ENCODE measurements around the gene DNAJC2.
A peak's percentile ranks its signal among the peaks of the same experiment; 100 is the strongest.
"Not testable (repeated sequence)": the region's sequence is repeated elsewhere in the genome, so short reads cannot be mapped to it uniquely, and the experiment has no call there.

Gene DNAJC2

GRCh38 chr7:103279963-103280802, 64.4 kb downstream of the DNAJC2 start:
- Histone ChIP-seq H3K4me2 (ENCODE audit: low read depth, low read length, poor library complexity, severe bottlenecking) (peak overlapping the region; percentile 74), H3K9ac (ENCODE audit: low read length) (peak overlapping the region; percentile 73), H3K27ac (ENCODE audit: low read depth, low read length) (peak overlapping the region; percentile 47), H3K4me3 (ENCODE audit: insufficient read depth, low read length, poor library complexity, severe bottlenecking) (peak overlapping the region; percentile 75), H2AFZ (ENCODE audit: low read depth, low read length, severe bottlenecking) (peak overlapping the region; percentile 98)
- H3F3A ChIP-seq (ENCODE audit: insufficient read depth); H3K27me3 ChIP-seq (ENCODE audit: low read length); H3K9me2 ChIP-seq (replicated peaks; ENCODE audit: insufficient read depth, low read length); H3K36me3 ChIP-seq (ENCODE audit: low read length); H4K20me1 ChIP-seq (ENCODE audit: low read depth, low read length); H3K9me3 ChIP-seq (ENCODE audit: insufficient read depth, low read length); H3K79me2 ChIP-seq (ENCODE audit: insufficient read depth, low read length): not testable (repeated sequence)

GRCh38 chr7:103279636-103279962, 65.0 kb downstream of the DNAJC2 start:
- peak overlapping the region; percentile 75 for H3K4me3 ChIP-seq (ENCODE audit: insufficient read depth, low read length, poor library complexity, severe bottlenecking)
- H3K4me2 ChIP-seq (ENCODE audit: low read depth, low read length, poor library complexity, severe bottlenecking), result peak overlapping the region; percentile 74
- H3K79me2 ChIP-seq (ENCODE audit: insufficient read depth, low read length); H3K9me3 ChIP-seq (ENCODE audit: insufficient read depth, low read length); H3K27me3 ChIP-seq (ENCODE audit: low read length); H4K20me1 ChIP-seq (ENCODE audit: low read depth, low read length); H3K9me2 ChIP-seq (replicated peaks; ENCODE audit: insufficient read depth, low read length); H3F3A ChIP-seq (ENCODE audit: insufficient read depth); H3K36me3 ChIP-seq (ENCODE audit: low read length): not testable (repeated sequence)
- peak overlapping the region; percentile 73 for H3K9ac ChIP-seq (ENCODE audit: low read length)
- peak overlapping the region; percentile 47 for H3K27ac ChIP-seq (ENCODE audit: low read depth, low read length)
- H2AFZ ChIP-seq (ENCODE audit: low read depth, low read length, severe bottlenecking), result peak overlapping the region; percentile 98

DNA sequence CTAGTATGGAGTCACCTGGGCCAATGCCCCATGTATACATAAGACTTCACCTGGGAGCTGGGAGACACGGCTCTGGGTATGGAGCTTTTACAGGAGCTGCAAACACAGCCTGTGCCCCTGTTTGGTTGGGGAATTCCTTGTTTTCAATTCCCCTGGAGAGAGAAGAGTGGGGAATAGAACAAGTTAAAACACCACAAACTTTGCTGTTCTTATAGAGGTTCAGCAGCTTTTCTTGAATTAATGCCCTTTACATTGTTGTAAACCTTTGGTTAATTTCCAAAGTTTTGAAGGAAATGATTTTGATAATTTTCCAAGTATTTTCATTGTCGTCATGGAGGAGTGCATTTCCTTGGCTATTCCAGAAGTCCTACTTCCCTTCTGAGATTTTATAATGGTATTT, 66.4 kb downstream of the DNAJC2 start:
- not testable (repeated sequence) for H3K27me3 ChIP-seq (ENCODE audit: low read length); H3K9ac ChIP-seq (ENCODE audit: low read length); H2AFZ ChIP-seq (ENCODE audit: low read depth, low read length, severe bottlenecking); H3K9me2 ChIP-seq (replicated peaks; ENCODE audit: insufficient read depth, low read length); H3K36me3 ChIP-seq (ENCODE audit: low read length); H3K9me3 ChIP-seq (ENCODE audit: insufficient read depth, low read length); H3K79me2 ChIP-seq (ENCODE audit: insufficient read depth, low read length); H3K27ac ChIP-seq (ENCODE audit: low read depth, low read length); H4K20me1 ChIP-seq (ENCODE audit: low read depth, low read length); H3F3A ChIP-seq (ENCODE audit: insufficient read depth)
- Histone ChIP-seq H3K4me3 (ENCODE audit: insufficient read depth, low read length, poor library complexity, severe bottlenecking) (peak overlapping the region; percentile 18), H3K4me2 (ENCODE audit: low read depth, low read length, poor library complexity, severe bottlenecking) (peak overlapping the region; percentile 37)

DNA sequence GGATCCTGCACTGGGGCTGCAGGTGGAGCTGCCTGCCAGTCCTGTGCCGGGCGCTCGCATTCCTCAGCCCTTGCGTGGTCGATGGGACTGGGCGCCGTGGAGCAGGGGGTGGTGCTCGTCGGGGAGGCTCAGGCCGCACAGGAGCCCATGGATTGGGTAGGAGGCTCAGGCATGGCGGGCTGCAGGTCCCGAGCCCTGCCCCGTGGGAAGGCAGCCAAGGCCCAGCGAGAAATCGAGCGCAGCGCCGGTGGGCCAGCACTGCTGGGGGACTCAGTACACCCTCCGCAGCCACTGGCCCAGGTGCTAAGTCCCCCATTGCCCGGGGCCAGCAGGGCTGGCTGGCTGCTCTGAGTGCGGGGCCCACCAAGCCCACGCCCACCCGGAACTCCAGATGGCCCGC, 69.7 kb downstream of the DNAJC2 start:
- not testable (repeated sequence) for H3K36me3 ChIP-seq (ENCODE audit: low read length); H3K9me2 ChIP-seq (replicated peaks; ENCODE audit: insufficient read depth, low read length); H2AFZ ChIP-seq (ENCODE audit: low read depth, low read length, severe bottlenecking); H3K9ac ChIP-seq (ENCODE audit: low read length); H3F3A ChIP-seq (ENCODE audit: insufficient read depth); H3K4me2 ChIP-seq (ENCODE audit: low read depth, low read length, poor library complexity, severe bottlenecking); H3K4me3 ChIP-seq (ENCODE audit: insufficient read depth, low read length, poor library complexity, severe bottlenecking); H4K20me1 ChIP-seq (ENCODE audit: low read depth, low read length); H3K27me3 ChIP-seq (ENCODE audit: low read length); H3K79me2 ChIP-seq (ENCODE audit: insufficient read depth, low read length); H3K27ac ChIP-seq (ENCODE audit: low read depth, low read length); H3K9me3 ChIP-seq (ENCODE audit: insufficient read depth, low read length)

DNA sequence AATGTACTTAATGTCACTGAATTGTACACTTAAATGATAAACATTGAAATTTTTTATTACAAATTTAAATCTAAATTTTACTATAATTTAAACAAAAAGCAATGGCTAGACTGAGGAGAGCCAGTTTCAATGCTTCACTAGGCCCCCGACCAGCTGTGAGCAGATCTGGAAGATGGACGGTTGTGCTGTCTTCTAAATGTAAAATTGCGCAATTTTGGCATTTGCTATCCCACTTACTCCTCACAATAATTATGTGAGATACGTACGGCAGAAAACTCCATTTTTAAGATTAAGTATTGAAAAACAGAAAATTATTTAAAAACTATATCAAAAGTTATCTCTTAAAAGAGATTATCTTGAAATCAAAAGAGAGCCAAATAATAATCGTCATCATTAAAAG, 71.2 kb downstream of the DNAJC2 start:
- H3K9me3 ChIP-seq (ENCODE audit: insufficient read depth, low read length); H3K9ac ChIP-seq (ENCODE audit: low read length); H3K9me2 ChIP-seq (replicated peaks; ENCODE audit: insufficient read depth, low read length); H3K27me3 ChIP-seq (ENCODE audit: low read length); H3F3A ChIP-seq (ENCODE audit: insufficient read depth); H3K27ac ChIP-seq (ENCODE audit: low read depth, low read length); H3K79me2 ChIP-seq (ENCODE audit: insufficient read depth, low read length); H4K20me1 ChIP-seq (ENCODE audit: low read depth, low read length); H2AFZ ChIP-seq (ENCODE audit: low read depth, low read length, severe bottlenecking); H3K4me2 ChIP-seq (ENCODE audit: low read depth, low read length, poor library complexity, severe bottlenecking); H3K4me3 ChIP-seq (ENCODE audit: insufficient read depth, low read length, poor library complexity, severe bottlenecking); H3K36me3 ChIP-seq (ENCODE audit: low read length): not testable (repeated sequence)

DNA sequence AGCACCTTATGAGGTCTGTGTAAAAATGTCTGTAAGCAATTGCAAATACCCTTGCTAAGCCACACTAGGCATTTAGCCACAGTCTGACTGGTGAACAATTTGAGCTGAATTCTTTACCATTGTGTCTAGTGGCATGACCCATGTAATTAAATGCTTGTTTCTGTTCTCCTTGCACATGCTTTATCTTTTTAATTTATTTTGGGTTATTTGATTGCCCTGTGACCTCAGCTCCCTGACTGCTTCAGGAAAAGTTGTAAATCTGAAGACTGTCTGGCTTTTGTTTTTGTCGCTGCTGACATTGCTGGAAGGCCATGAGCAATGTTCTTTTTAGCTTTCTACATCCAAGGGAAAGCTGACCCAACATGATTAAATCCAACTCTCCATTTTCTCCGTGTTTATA, 78.3 kb downstream of the DNAJC2 start:
- not testable (repeated sequence) for H3K9ac ChIP-seq (ENCODE audit: low read length); H3K27me3 ChIP-seq (ENCODE audit: low read length); H3K4me2 ChIP-seq (ENCODE audit: low read depth, low read length, poor library complexity, severe bottlenecking); H2AFZ ChIP-seq (ENCODE audit: low read depth, low read length, severe bottlenecking); H3K36me3 ChIP-seq (ENCODE audit: low read length); H3K9me2 ChIP-seq (replicated peaks; ENCODE audit: insufficient read depth, low read length); H3K4me3 ChIP-seq (ENCODE audit: insufficient read depth, low read length, poor library complexity, severe bottlenecking); H3F3A ChIP-seq (ENCODE audit: insufficient read depth); H3K27ac ChIP-seq (ENCODE audit: low read depth, low read length); H4K20me1 ChIP-seq (ENCODE audit: low read depth, low read length); H3K79me2 ChIP-seq (ENCODE audit: insufficient read depth, low read length); H3K9me3 ChIP-seq (ENCODE audit: insufficient read depth, low read length)

GRCh38 chr7:103264054-103264453, 80.5 kb downstream of the DNAJC2 start:
- not testable (repeated sequence) for H4K20me1 ChIP-seq (ENCODE audit: low read depth, low read length); H3K36me3 ChIP-seq (ENCODE audit: low read length); H3F3A ChIP-seq (ENCODE audit: insufficient read depth); H3K4me3 ChIP-seq (ENCODE audit: insufficient read depth, low read length, poor library complexity, severe bottlenecking); H3K9me2 ChIP-seq (replicated peaks; ENCODE audit: insufficient read depth, low read length); H2AFZ ChIP-seq (ENCODE audit: low read depth, low read length, severe bottlenecking); H3K4me2 ChIP-seq (ENCODE audit: low read depth, low read length, poor library complexity, severe bottlenecking); H3K9me3 ChIP-seq (ENCODE audit: insufficient read depth, low read length); H3K9ac ChIP-seq (ENCODE audit: low read length); H3K27ac ChIP-seq (ENCODE audit: low read depth, low read length); H3K27me3 ChIP-seq (ENCODE audit: low read length); H3K79me2 ChIP-seq (ENCODE audit: insufficient read depth, low read length)
